ENCODE results near the gene PCDH9. TPM values are rescaled to one million over a fixed set of nuclear protein-coding genes. Genes with fewer than 3 reads are reported as not detected.

Gene PCDH9
- polyA plus RNA-seq, 1 of the 3 experiments (the other 2 are of a cell fraction), result 1.3 TPM

GRCh38 chr13:66775196-66775595, 454.9 kb downstream of the PCDH9 start:
- Histone ChIP-seq H2AFZ (ENCODE audit: low read depth) (no peak overlapping the region), H3K9me3 (no peaks in the 10 kb centered on the region), H3F3A (replicated peaks; ENCODE audit: insufficient read depth) (no peaks in the 10 kb centered on the region), H3K27ac (ENCODE audit: low read depth in 2 of 2, low read length in 1 of 2) (no peak overlapping the region), H3K9ac (no peak overlapping the region), H3K36me3 (replicated peaks in 1 of 2; ENCODE audit: control insufficient read depth in 1 of 2, insufficient read depth in 2 of 2, low read length in 1 of 2) (no peaks in the 10 kb centered on the region), H4K20me1 (ENCODE audit: insufficient read depth) (no peaks in the 10 kb centered on the region), H3K4me1 (ENCODE audit: control insufficient read depth in 1 of 2, insufficient read depth in 2 of 2, low read depth in 1 of 2, low read length in 1 of 2) (no peaks in the 10 kb centered on the region), H3K4me2 (no peak overlapping the region), H3K27me3 (ENCODE audit: insufficient read depth) (no peaks in the 10 kb centered on the region), H3K4me3 (ENCODE audit: low read depth in 2 of 2, low read length in 1 of 2) (no peak overlapping the region), H3K79me2 (ENCODE audit: insufficient read depth) (no peaks in the 10 kb centered on the region), H3K9me2 (no peaks in the 10 kb centered on the region)
- ChIA-PET CTCF (no interaction called here), POLR2A (no interaction called here)
- DNase-seq, result no peak
- TF ChIP-seq ELF1 (IDR thresholded peaks at IDR 0.05), result no peak
- no peak for TF ChIP-seq EP300 (IDR thresholded peaks at IDR 0.05; ENCODE audit: borderline replicate concordance in 1 of 2, low read depth in 1 of 2, low read length in 1 of 2)
- TF ChIP-seq FOSL2 (IDR thresholded peaks at IDR 0.05; ENCODE audit: borderline replicate concordance, low read depth), result no peak
- no peak for TF ChIP-seq CTCF (IDR thresholded peaks at IDR 0.05)
- TF ChIP-seq RXRA (IDR thresholded peaks at IDR 0.05; ENCODE audit: borderline replicate concordance, low read depth), result no peak
- TF ChIP-seq IRF3 (IDR thresholded peaks at IDR 0.05; ENCODE audit: low read depth, low read length), result no peak
- no peak for TF ChIP-seq MXI1 (IDR thresholded peaks at IDR 0.05; ENCODE audit: low read depth, low read length)
- no peak for TF ChIP-seq NRF1 (IDR thresholded peaks at IDR 0.05; ENCODE audit: low read depth, low read length)
- WGBS (ENCODE audit: low lambda C conversion rate), result 74% methylated on average over 3 of the region's 3 CpGs

- H3F3A ChIP-seq (replicated peaks; ENCODE audit: insufficient read depth), result no peaks in the 10 kb centered on the region
- H3K27me3 ChIP-seq (ENCODE audit: insufficient read depth), result no peaks in the 10 kb centered on the region
- no peaks in the 10 kb centered on the region for H3K79me2 ChIP-seq (ENCODE audit: insufficient read depth)
- H3K27ac ChIP-seq (ENCODE audit: low read depth in 2 of 2, low read length in 1 of 2), result no peak overlapping the region
- H3K36me3 ChIP-seq (replicated peaks in 1 of 2; ENCODE audit: control insufficient read depth in 1 of 2, insufficient read depth in 2 of 2, low read length in 1 of 2), result no peaks in the 10 kb centered on the region
- ChIA-PET CTCF (no interaction called here), POLR2A (no interaction called here)
- no peak for TF ChIP-seq FOSL2 (IDR thresholded peaks at IDR 0.05; ENCODE audit: borderline replicate concordance, low read depth)
- TF ChIP-seq FOXJ3 (CRISPR knock-in tag; IDR thresholded peaks at IDR 0.05), result no peak
- no peak for TF ChIP-seq ELF1 (IDR thresholded peaks at IDR 0.05)
- TF ChIP-seq GABPA (IDR thresholded peaks at IDR 0.05; ENCODE audit: low read depth), result no peak
- TF ChIP-seq TCF12 (IDR thresholded peaks at IDR 0.05), result no peak
- no peaks in the 10 kb centered on the region for H3K9me3 ChIP-seq
- no peak overlapping the region for H2AFZ ChIP-seq (ENCODE audit: low read depth)
- no peak overlapping the region for H3K4me2 ChIP-seq
- no peak for DNase-seq
- H3K9ac ChIP-seq, result no peak overlapping the region
- 60% methylated on average over 2 of the region's 2 CpGs for WGBS (ENCODE audit: low lambda C conversion rate)
- H3K4me1 ChIP-seq (ENCODE audit: control insufficient read depth in 1 of 2, insufficient read depth in 2 of 2, low read depth in 1 of 2, low read length in 1 of 2), result no peaks in the 10 kb centered on the region
- H4K20me1 ChIP-seq (ENCODE audit: insufficient read depth), result no peaks in the 10 kb centered on the region
- H3K4me3 ChIP-seq (ENCODE audit: low read depth in 2 of 2, low read length in 1 of 2), result no peak overlapping the region
- H3K9me2 ChIP-seq, result no peaks in the 10 kb centered on the region
These were observed 456.1 kb downstream of the PCDH9 start for GRCh38 chr13:66774046-66774445.

Measured in SK-N-SH (cell line).